H1 (cell line): ENCODE results near the gene ZFAND4. TPM values are rescaled to one million over a fixed set of nuclear protein-coding genes. Genes with fewer than 3 reads are reported as not detected.

Source experiments
- CTCF ChIA-PET: fragments of 300-600 bp; sonication (Branson Sonifier 250); formaldehyde crosslinking; loops from one replicate; lab custom pipeline; 2021; ENCODE audit not compliant: partially characterized antibody; lab: Charles Lee
- POLR2A ChIA-PET: fragments of 300-600 bp; sonication (Branson Sonifier 250); formaldehyde crosslinking; loops from one replicate; lab custom pipeline; 2021; ENCODE audit warnings: inconsistent platforms; ENCODE audit not compliant: partially characterized antibody; lab: Charles Lee
- DNase-seq, 2 experiments: peaks; one replicate each; pipeline versions ENCODE4 v3.0.0 to v3.0.0-alpha.2; 2010 to 2022; ENCODE audit warnings: low spot score in 2 of 2, low read depth in 1 of 2, mixed read lengths in 1 of 2
- FAIRE-seq: peaks from 2 replicates; lab custom pipeline; 2011; peaks lifted over from hg19 to GRCh38; lab: Jason Lieb, UNC
- H2AFZ ChIP-seq: 2 replicates; pipeline ENCODE4 v1.8.1; 2012; ENCODE audit warnings: low read length, inconsistent platforms
- H2AK5ac ChIP-seq: 2 replicates; pipeline ENCODE4 v1.6.1; 2013; ENCODE audit warnings: low read depth, low read length
- H2BK120ac ChIP-seq: replicated peaks from 2 replicates; pipeline ENCODE3; 2013; ENCODE audit warnings: low read depth, low read length, inconsistent platforms
- H2BK12ac ChIP-seq: 2 replicates; pipeline ENCODE4 v1.6.1; 2013; ENCODE audit warnings: low read depth, low read length
- H2BK15ac ChIP-seq: 2 replicates; pipeline ENCODE4 v1.6.1; 2013; ENCODE audit warnings: low read length
- H2BK20ac ChIP-seq: 2 replicates; pipeline ENCODE4 v1.6.1; 2013; ENCODE audit warnings: low read length
- H2BK5ac ChIP-seq: 2 replicates; pipeline ENCODE4 v1.6.1; 2013; ENCODE audit warnings: low read depth, low read length
- H3K14ac ChIP-seq: 2 replicates; pipeline ENCODE4 v1.6.1; 2013; ENCODE audit warnings: inconsistent platforms; ENCODE audit not compliant: insufficient read length
- H3K18ac ChIP-seq: 2 replicates; pipeline ENCODE4 v1.6.1; 2013; ENCODE audit warnings: low read length; ENCODE audit errors: extremely low read depth
- H3K23ac ChIP-seq: 2 replicates; pipeline ENCODE4 v1.6.1; 2013; ENCODE audit warnings: inconsistent platforms; ENCODE audit not compliant: insufficient read length
- H3K23me2 ChIP-seq: 2 replicates; pipeline ENCODE4 v1.6.1; 2013; ENCODE audit warnings: low read depth, low read length
- H3K27ac ChIP-seq: 2 replicates; pipeline ENCODE4 v1.6.1; 2011; ENCODE audit warnings: low read depth, low read length, inconsistent platforms
- H3K27me3 ChIP-seq, 4 experiments: replicated peaks in 1 of 4; 1 replicate in 1 of 4; 2 replicates in 3 of 4; pipeline versions ENCODE4 v1.6.1 to v1.8.1; 2011 to 2013; ENCODE audit warnings: low read length in 3 of 4, mild to moderate bottlenecking in 3 of 4, inconsistent platforms in 2 of 4, mixed read lengths in 2 of 4, moderate library complexity in 1 of 4; ENCODE audit not compliant: control insufficient read depth in 3 of 4, insufficient read depth in 3 of 4; ENCODE audit errors: extremely low read depth in 1 of 4
- H3K36me3 ChIP-seq, 4 experiments: 2 replicates each; pipeline versions ENCODE4 v1.6.1 to v1.8.1; 2011 to 2013; ENCODE audit warnings: mild to moderate bottlenecking in 4 of 4, low read length in 3 of 4, moderate library complexity in 2 of 4, control low read depth in 1 of 4, inconsistent platforms in 1 of 4; ENCODE audit not compliant: insufficient read depth in 4 of 4, control insufficient read depth in 2 of 4
- H3K4ac ChIP-seq: replicated peaks from 2 replicates; pipeline ENCODE3; 2013; ENCODE audit warnings: low read length, low read depth, mixed read lengths, inconsistent platforms; ENCODE audit not compliant: insufficient read length
- H3K4me1 ChIP-seq, 4 experiments: replicated peaks in 1 of 4; 1 replicate in 1 of 4; 2 replicates in 3 of 4; pipeline versions ENCODE4 v1.6.1 to v1.8.1; 2011 to 2013; ENCODE audit warnings: low read length in 3 of 4, inconsistent platforms in 2 of 4, mixed read lengths in 1 of 4; ENCODE audit not compliant: insufficient read depth in 4 of 4, control insufficient read depth in 3 of 4
- H3K4me2 ChIP-seq, 2 experiments: 2 replicates each; pipeline versions ENCODE4 v1.6.1 to v1.8.1; 2011 to 2013; ENCODE audit warnings: low read depth in 2 of 2, low read length in 2 of 2, control low read depth in 1 of 2, inconsistent platforms in 1 of 2, mild to moderate bottlenecking in 1 of 2; ENCODE audit not compliant: insufficient read depth in 1 of 2
- H3K4me3 ChIP-seq, 4 experiments: fragments of 200-600, 300-600 bp in 1 of 4; sonication (generic), shearing (Covaris generic), sonication (Bioruptor Twin) in 1 of 4; 2 replicates each; pipeline versions ENCODE4 v1.5.1 to v1.8.1; 2011 to 2016; ENCODE audit warnings: low read length in 4 of 4, low read depth in 3 of 4, control low read depth in 2 of 4, inconsistent platforms in 2 of 4, mild to moderate bottlenecking in 2 of 4, mixed read lengths in 1 of 4, moderate library complexity in 1 of 4; ENCODE audit not compliant: insufficient read depth in 2 of 4; ENCODE audit errors: extremely low read depth in 1 of 4
- H3K56ac ChIP-seq: replicated peaks from 2 replicates; pipeline ENCODE3; 2013; ENCODE audit warnings: low read depth, mild to moderate bottlenecking, mixed read lengths, low read length, inconsistent platforms; ENCODE audit not compliant: insufficient read length
- H3K79me1 ChIP-seq: 2 replicates; pipeline ENCODE4 v1.6.1; 2013; ENCODE audit warnings: low read depth, low read length, control low read depth
- H3K79me2 ChIP-seq, 2 experiments: 2 replicates each; pipeline versions ENCODE4 v1.6.1 to v1.8.1; 2012 to 2013; ENCODE audit warnings: low read length in 2 of 2, mild to moderate bottlenecking in 2 of 2, inconsistent platforms in 1 of 2; ENCODE audit not compliant: insufficient read depth in 2 of 2, control insufficient read depth in 1 of 2
- H3K9ac ChIP-seq, 4 experiments: replicated peaks in 1 of 4; 1 replicate in 1 of 4; 2 replicates in 3 of 4; pipeline versions ENCODE4 v1.6.1 to v1.8.1; 2011 to 2013; ENCODE audit warnings: low read depth in 3 of 4, low read length in 3 of 4, control low read depth in 2 of 4, mild to moderate bottlenecking in 2 of 4, moderate library complexity in 2 of 4, inconsistent platforms in 1 of 4; ENCODE audit errors: extremely low read depth in 1 of 4
- H3K9me3 ChIP-seq, 2 experiments: 2 replicates each; pipeline versions ENCODE4 v1.6.1 to v1.8.1; 2012 to 2013; ENCODE audit warnings: mild to moderate bottlenecking in 2 of 2, moderate library complexity in 2 of 2, control low read depth in 1 of 2, inconsistent platforms in 1 of 2, low read depth in 1 of 2, low read length in 1 of 2, mixed read lengths in 1 of 2; ENCODE audit not compliant: insufficient read depth in 2 of 2
- H4K20me1 ChIP-seq, 2 experiments: replicated peaks in 1 of 2; 2 replicates each; pipeline versions ENCODE3 to v1.8.1; 2011 to 2013; ENCODE audit warnings: inconsistent platforms in 2 of 2, low read length in 2 of 2, mild to moderate bottlenecking in 1 of 2; ENCODE audit not compliant: insufficient read depth in 2 of 2, control insufficient read depth in 1 of 2
- H4K5ac ChIP-seq: 2 replicates; pipeline ENCODE4 v1.6.1; 2013; ENCODE audit warnings: low read length, low read depth, mixed read lengths, inconsistent platforms; ENCODE audit not compliant: insufficient read length
- H4K8ac ChIP-seq: 2 replicates; pipeline ENCODE4 v1.8.0; 2013; ENCODE audit warnings: mild to moderate bottlenecking, moderate library complexity, low read length, inconsistent platforms; ENCODE audit not compliant: insufficient read depth; ENCODE audit errors: extremely low read depth
- H4K91ac ChIP-seq: replicated peaks from 2 replicates; pipeline ENCODE3; 2013; ENCODE audit warnings: low read length, mixed read lengths, inconsistent platforms; ENCODE audit not compliant: insufficient read length
- ATF3 ChIP-seq: IDR thresholded peaks from 2 replicates; pipeline ENCODE4 v1.6.1; 2011; ENCODE audit warnings: low read depth, mild to moderate bottlenecking, low read length; ENCODE audit not compliant: insufficient read depth
- CBX8 ChIP-seq: fragments of 300-800, 300-1000 bp; sonication (generic); IDR thresholded peaks from 2 replicates; pipeline ENCODE4 v1.7.1; 2016; ENCODE audit warnings: low read depth, low read length, borderline replicate concordance
- CEBPB ChIP-seq: IDR thresholded peaks from 2 replicates; pipeline ENCODE4 v1.6.1; 2012; ENCODE audit warnings: low read depth, low read length
- CHD1 ChIP-seq: IDR thresholded peaks from 2 replicates; pipeline ENCODE4 v1.6.1; 2012; ENCODE audit warnings: low read depth, low read length, improper control_type of control experiment
- CREB1 ChIP-seq: IDR thresholded peaks from 2 replicates; pipeline ENCODE4 v1.6.1; 2012; ENCODE audit warnings: inconsistent platforms
- EGR1 ChIP-seq: IDR thresholded peaks from 2 replicates; pipeline ENCODE4 v1.6.1; 2011; ENCODE audit warnings: low read depth, low read length, borderline replicate concordance
- EZH2 ChIP-seq: fragments of 200-600 bp; sonication (generic); IDR thresholded peaks from 2 replicates; pipeline ENCODE4 v1.7.1; 2012; ENCODE audit warnings: low read depth, mild to moderate bottlenecking, moderate library complexity, low read length, inconsistent platforms; ENCODE audit not compliant: severe bottlenecking
- FOSL1 ChIP-seq: IDR thresholded peaks from 2 replicates; pipeline ENCODE4 v1.6.1; 2011; ENCODE audit warnings: mild to moderate bottlenecking, low read depth, low read length, moderate library complexity; ENCODE audit not compliant: insufficient read depth
- GTF2F1 ChIP-seq: IDR thresholded peaks from 2 replicates; pipeline ENCODE4 v1.6.1; 2012; ENCODE audit warnings: low read depth, low read length, improper control_type of control experiment, borderline replicate concordance
- KDM5A ChIP-seq: fragments of 200-600 bp; IDR thresholded peaks from 2 replicates; pipeline ENCODE4 v1.7.1; 2012; ENCODE audit warnings: mild to moderate bottlenecking, low read length, inconsistent platforms, mixed read lengths
- NRF1 ChIP-seq: IDR thresholded peaks from 2 replicates; pipeline ENCODE4 v1.6.1; 2011; ENCODE audit warnings: mild to moderate bottlenecking, low read depth, low read length, improper control_type of control experiment
- PHF8 ChIP-seq: fragments of 200-600 bp; sonication (generic); conservative IDR thresholded peaks from 2 replicates; pipeline ENCODE4 v1.7.1; 2012; ENCODE audit warnings: low read depth, mild to moderate bottlenecking, inconsistent platforms, low read length, moderate library complexity
- POLR2AphosphoS5 ChIP-seq: IDR thresholded peaks from 2 replicates; pipeline ENCODE4 v1.6.1; 2011; ENCODE audit warnings: low read depth, low read length
- SRF ChIP-seq: IDR thresholded peaks from 2 replicates; pipeline ENCODE4 v1.6.1; 2011; ENCODE audit warnings: mild to moderate bottlenecking, low read depth, low read length, moderate library complexity
- TAF7 ChIP-seq: optimal IDR thresholded peaks from 2 replicates; pipeline ENCODE3; 2011; ENCODE audit warnings: low read depth, mild to moderate bottlenecking, inconsistent platforms, low read length, moderate library complexity, borderline replicate concordance
- TCF12 ChIP-seq: IDR thresholded peaks from 2 replicates; pipeline ENCODE4 v1.6.1; 2011; ENCODE audit warnings: low read depth, mild to moderate bottlenecking, low read length
- ZNF274 ChIP-seq: IDR thresholded peaks from 2 replicates; pipeline ENCODE4 v1.7.0; 2012; ENCODE audit warnings: low read length, borderline replicate concordance; ENCODE audit errors: extremely low read depth
- polyA plus RNA-seq, 7 experiments: library from polyadenylated mRNA; depleted of rRNA in 3 of 7; stranded (reverse) in 5 of 7; unstranded in 2 of 7; fragments of >200 nt in 5 of 7; fragments of 200-250 nt in 2 of 7; gene quantifications; 1 replicate in 5 of 7; 2 replicates in 1 of 7; 4 replicates in 1 of 7; pipeline versions ENCODE4 v1.2.1 to v1.2.3, GENCODE V29; 2011 to 2013; ENCODE audit warnings: missing spikeins in 2 of 7, mixed read lengths in 2 of 7
- total RNA-seq: library from RNA; stranded (reverse); fragmentation: NEBNext Ultra II Directional; extraction: Animal tissue kit (Norgen Biotek cat#: 25700); gene quantifications from 2 replicates; pipeline ENCODE4 v1.2.1, GENCODE V29; 2021

Gene ZFAND4
- total and polyA plus RNA-seq, 2 of the 8 experiments (the other 6 are each of a cell fraction or from before 2014, with no cell fraction given): 2.8 to 17.8 TPM

- no peak overlapping the region for H3K23ac ChIP-seq
- H3K18ac ChIP-seq: no peak overlapping the region
- no peaks in the 10 kb centered on the region for H4K20me1 ChIP-seq
- no peak overlapping the region for H2BK120ac ChIP-seq
- DNase-seq: no peak
- H2AK5ac ChIP-seq: no peak overlapping the region
- H3K79me1 ChIP-seq: no peaks in the 10 kb centered on the region
- no peaks in the 10 kb centered on the region for H3K9me3 ChIP-seq
- no peak for FAIRE-seq
- H2AFZ ChIP-seq: no peak overlapping the region
- H3K79me2 ChIP-seq: no peaks in the 10 kb centered on the region
- peaks cover 0 to 1% (median 0%) of the 10 kb centered on the region in 4 experiments; a peak in 1 of 7 replicates for H3K4me1 ChIP-seq
- no peak overlapping the region for H3K27ac ChIP-seq
- H3K4ac ChIP-seq: no peak overlapping the region
- H2BK5ac ChIP-seq: no peak overlapping the region
- CTCF ChIA-PET: no interaction called here
- no peak overlapping the region for H2BK12ac ChIP-seq
- no peaks in the 10 kb centered on the region for H3K27me3 ChIP-seq
- H4K8ac ChIP-seq: no peak overlapping the region
- POLR2A ChIA-PET: no interaction called here
- no peak overlapping the region for H3K9ac ChIP-seq
- H3K23me2 ChIP-seq: no peaks in the 10 kb centered on the region
- H3K36me3 ChIP-seq: peaks cover 0 to 5% (median 0%) of the 10 kb centered on the region in 4 experiments; a peak in 2 of 8 replicates
- H2BK15ac ChIP-seq: no peak overlapping the region
- H4K91ac ChIP-seq: no peak overlapping the region
- H4K5ac ChIP-seq: no peak overlapping the region
- no peak overlapping the region for H2BK20ac ChIP-seq
- no peak overlapping the region for H3K4me3 ChIP-seq
- no peak overlapping the region for H3K14ac ChIP-seq
- no peak overlapping the region for H3K56ac ChIP-seq
- no peak overlapping the region for H3K4me2 ChIP-seq
- TF ChIP-seq GTF2F1: no peak
- no peak for TF ChIP-seq TCF12
- TF ChIP-seq ATF3: no peak
- TF ChIP-seq EZH2: no peak
- TF ChIP-seq CHD1: no peak
- no peak for TF ChIP-seq CBX8
- no peak for TF ChIP-seq CEBPB
- no peak for TF ChIP-seq NRF1
- TF ChIP-seq PHF8: no peak
- TF ChIP-seq ZNF274: no peak
- no peak for TF ChIP-seq SRF
- TF ChIP-seq POLR2AphosphoS5: no peak
- TF ChIP-seq KDM5A: no peak
- TF ChIP-seq CREB1: no peak
- TF ChIP-seq TAF7: no peak
- TF ChIP-seq FOSL1: no peak
- no peak for TF ChIP-seq EGR1
These were observed 59.8 kb downstream of the ZFAND4 start for GRCh38 chr10:45612741-45613140.
